H7 (cell line): Measurements from ENCODE around the gene SIRPG. TPM values are rescaled to one million over a fixed set of nuclear protein-coding genes. Genes with fewer than 3 reads are reported as not detected.
"Not testable (repeated sequence)": the region's sequence is repeated elsewhere in the genome, so short reads cannot be mapped to it uniquely, and the experiment has no call there.

Source experiments
- DNase-seq: peaks from one replicate; pipeline ENCODE4 v3.0.0; 2012
- H3K27me3 ChIP-seq: 2 replicates; pipeline ENCODE4 v1.6.0; 2011; ENCODE audit warnings: mild to moderate bottlenecking, low read length; ENCODE audit not compliant: control insufficient read depth, insufficient read depth
- H3K36me3 ChIP-seq: replicated peaks from 2 replicates; pipeline ENCODE4 v1.5.1; 2011; ENCODE audit warnings: low read length; ENCODE audit not compliant: control insufficient read depth, insufficient read depth
- H3K4me3 ChIP-seq: 2 replicates; pipeline ENCODE4 v1.5.1; 2011; ENCODE audit warnings: low read depth, mild to moderate bottlenecking, control low read depth, low read length, moderate library complexity; ENCODE audit not compliant: insufficient read depth
- total RNA-seq: library from RNA; depleted of rRNA; stranded (reverse); fragments of >200 nt; shearing (Covaris generic); gene quantifications from 2 replicates; pipeline ENCODE4 v1.2.3, GENCODE V29; 2014

Gene SIRPG
- total RNA-seq, 1 experiment from 2014 or later = not detected

GRCh38 chr20:1661542-1662299 is 4.1 kb upstream of the SIRPG start:
- Histone ChIP-seq H3K36me3 (no peaks in the 10 kb centered on the region), H3K27me3 (no peaks in the 10 kb centered on the region), H3K4me3 (no peak overlapping the region)
- DNase-seq = no peak

- no peak for DNase-seq
- no peak overlapping the region for H3K4me3 ChIP-seq
- H3K27me3 ChIP-seq = no peaks in the 10 kb centered on the region
- H3K36me3 ChIP-seq = no peaks in the 10 kb centered on the region
Observed at GRCh38 chr20:1660246-1660645, 2.7 kb upstream of the SIRPG start.

DNA sequence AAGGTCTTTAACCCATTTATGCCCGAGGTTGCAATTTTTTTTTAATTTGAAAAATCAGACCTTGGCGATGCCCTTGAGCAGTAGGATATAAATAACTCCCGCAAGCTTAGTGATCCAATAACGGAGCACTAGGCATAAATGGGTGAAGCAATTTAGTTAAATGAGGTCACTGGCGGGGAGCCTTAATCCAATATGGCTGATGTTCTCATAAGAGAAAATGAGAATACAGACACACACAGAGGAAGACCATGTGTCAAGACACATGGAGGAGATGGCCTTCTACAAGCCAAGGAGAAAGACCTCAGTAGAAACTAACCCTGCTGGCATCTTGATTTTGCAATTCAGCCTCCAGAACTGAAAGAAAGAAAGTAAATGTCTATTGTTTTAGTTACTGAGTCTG is 735 bp downstream of the SIRPG start:
- H3K36me3 ChIP-seq = no peaks in the 10 kb centered on the region
- no peak for DNase-seq
- no peaks in the 10 kb centered on the region for H3K27me3 ChIP-seq
- H3K4me3 ChIP-seq = no peak overlapping the region

- Histone ChIP-seq H3K4me3 (no peak overlapping the region), H3K36me3 (no peaks in the 10 kb centered on the region), H3K27me3 (no peaks in the 10 kb centered on the region)
- DNase-seq = no peak
Observed at GRCh38 chr20:1654996-1655395, 2.6 kb downstream of the SIRPG start.

- no peaks in the 10 kb centered on the region for H3K27me3 ChIP-seq
- H3K36me3 ChIP-seq = no peaks in the 10 kb centered on the region
- no peak for DNase-seq
- no peak overlapping the region for H3K4me3 ChIP-seq
Observed at GRCh38 chr20:1652960-1653359, 4.6 kb downstream of the SIRPG start.

- DNase-seq = no peak
- H3K4me3 ChIP-seq = no peak overlapping the region
- no peaks in the 10 kb centered on the region for H3K27me3 ChIP-seq
- no peaks in the 10 kb centered on the region for H3K36me3 ChIP-seq
Observed at GRCh38 chr20:1652104-1652503, 5.5 kb downstream of the SIRPG start.

- DNase-seq = no peak
- no peak overlapping the region for H3K4me3 ChIP-seq
- no peaks in the 10 kb centered on the region for H3K36me3 ChIP-seq
- no peaks in the 10 kb centered on the region for H3K27me3 ChIP-seq
Observed at GRCh38 chr20:1651268-1652058, 6.1 kb downstream of the SIRPG start.

DNA sequence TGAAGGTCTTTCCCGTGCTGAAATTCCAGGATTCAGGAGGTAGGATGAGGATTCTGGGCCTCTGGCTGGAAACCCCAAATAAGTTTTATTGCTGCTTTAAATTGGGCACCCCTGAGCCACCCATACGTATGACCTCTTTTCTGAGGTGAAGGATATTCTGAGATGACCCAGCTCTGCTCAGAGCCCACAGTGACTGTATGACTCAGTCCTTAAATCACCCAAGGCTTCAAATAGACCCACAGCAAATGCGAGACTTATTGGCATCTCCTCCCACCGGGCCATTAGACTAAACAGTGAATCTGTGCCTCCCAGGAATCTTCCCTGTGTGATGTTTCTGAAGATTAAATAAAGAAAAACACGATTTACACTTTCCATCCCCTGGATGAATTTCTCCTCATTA is 9.5 kb downstream of the SIRPG start:
- Histone ChIP-seq H3K4me3 (no peak overlapping the region), H3K36me3 (no peaks in the 10 kb centered on the region), H3K27me3 (no peaks in the 10 kb centered on the region)
- no peak for DNase-seq

GRCh38 chr20:1646975-1647431 is 10.6 kb downstream of the SIRPG start:
- Histone ChIP-seq H3K27me3 (no peaks in the 10 kb centered on the region), H3K36me3 (no peaks in the 10 kb centered on the region), H3K4me3 (no peak overlapping the region)
- DNase-seq = no peak

DNA sequence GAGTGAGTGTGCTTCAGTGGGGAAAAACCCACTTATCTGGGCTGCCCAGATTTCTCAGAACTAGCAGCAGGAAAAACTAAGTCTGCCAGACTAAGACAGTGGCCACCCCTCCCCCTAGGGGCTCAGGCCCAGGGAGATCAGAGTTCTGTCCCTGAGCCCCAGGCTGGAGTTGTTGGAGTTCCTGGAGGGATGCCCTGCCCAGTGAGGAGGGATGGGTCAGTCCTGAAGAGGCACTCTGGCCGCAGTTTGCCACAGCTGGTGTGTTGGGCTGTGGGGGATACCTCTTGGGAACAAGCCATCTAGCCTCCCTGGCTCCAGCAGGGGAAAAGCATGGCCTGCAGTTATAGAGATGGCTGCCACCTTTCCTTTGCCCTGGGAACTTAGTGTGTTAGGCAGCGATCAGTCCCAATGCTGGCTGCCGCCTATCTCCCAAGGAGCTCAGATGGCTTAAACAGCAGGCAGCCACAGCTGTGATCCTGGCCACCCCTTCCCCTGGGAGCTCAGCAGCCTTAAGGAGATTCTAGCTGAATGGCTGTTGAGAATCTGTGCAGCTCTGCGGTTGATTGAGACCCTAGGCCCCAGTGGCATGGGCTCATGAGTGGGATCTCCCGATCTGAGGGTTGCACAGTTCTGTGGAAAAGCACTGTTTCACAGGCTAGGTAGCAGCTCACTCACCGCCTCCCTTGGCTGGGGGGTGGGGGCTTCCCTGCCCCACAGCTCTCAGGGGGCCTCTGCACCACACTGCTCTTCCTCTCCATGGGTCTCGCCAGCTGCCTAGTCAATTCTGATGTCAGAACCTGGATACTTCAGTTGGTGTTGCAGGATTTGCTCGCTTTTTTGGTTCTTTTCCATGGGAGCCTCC is 13.2 kb downstream of the SIRPG start:
- Histone ChIP-seq H3K4me3 (no peak overlapping the region), H3K36me3 (no peaks in the 10 kb centered on the region), H3K27me3 (no peaks in the 10 kb centered on the region)
- DNase-seq = no peak

- not testable (repeated sequence) for H3K4me3 ChIP-seq, DNase-seq, H3K27me3 ChIP-seq, H3K36me3 ChIP-seq
Observed at GRCh38 chr20:1638643-1639042, 18.9 kb downstream of the SIRPG start.

- Histone ChIP-seq H3K4me3 (no peak overlapping the region), H3K36me3 (no peaks in the 10 kb centered on the region), H3K27me3 (no peaks in the 10 kb centered on the region)
- DNase-seq = no peak
Observed at GRCh38 chr20:1637755-1638154, 19.8 kb downstream of the SIRPG start.

- Histone ChIP-seq H3K36me3 (no peaks in the 10 kb centered on the region), H3K4me3 (no peak overlapping the region), H3K27me3 (no peaks in the 10 kb centered on the region)
- DNase-seq = no peak
Observed at GRCh38 chr20:1637226-1637625, 20.4 kb downstream of the SIRPG start.

GRCh38 chr20:1636621-1637020 is 21.0 kb downstream of the SIRPG start:
- peak; percentile 57 for DNase-seq
- H3K36me3 ChIP-seq = no peaks in the 10 kb centered on the region
- no peak overlapping the region for H3K4me3 ChIP-seq
- no peaks in the 10 kb centered on the region for H3K27me3 ChIP-seq
